H1 (cell line): ENCODE results near the gene HIBADH.

Source experiments
- CBX5 ChIP-seq: fragments of 300-800, 300-1000 bp; sonication (generic); IDR thresholded peaks from 2 replicates; pipeline ENCODE4 v1.7.1; 2016; ENCODE audit warnings: antibody characterized with exemption, low read length, low read depth
- GTF2F1 ChIP-seq: IDR thresholded peaks from 2 replicates; pipeline ENCODE4 v1.6.1; 2012; ENCODE audit warnings: low read depth, low read length, improper control_type of control experiment, borderline replicate concordance
- POLR2AphosphoS5 ChIP-seq: IDR thresholded peaks from 2 replicates; pipeline ENCODE4 v1.6.1; 2011; ENCODE audit warnings: low read depth, low read length
- TEAD4 ChIP-seq: IDR thresholded peaks from 2 replicates; pipeline ENCODE4 v1.6.1; 2012; ENCODE audit warnings: low read depth, low read length, inconsistent platforms, mixed read lengths
- TF ChIP-seq, protein P1 (sequence below), 3 experiments: IDR thresholded peaks; 1 replicate in 2 of 3; 2 replicates in 1 of 3; pipeline versions ENCODE4 v1.5.1 to v1.6.1; 2011; ENCODE audit warnings: low read length in 3 of 3, mild to moderate bottlenecking in 3 of 3, inconsistent platforms in 2 of 3, low read depth in 1 of 3, moderate library complexity in 1 of 3; ENCODE audit not compliant: insufficient read depth in 1 of 3; ENCODE audit errors: control extremely low read depth in 1 of 3

GRCh38 chr7:27560706-27561235, 101.9 kb downstream of the HIBADH start:
- TF ChIP-seq, protein P1, sequence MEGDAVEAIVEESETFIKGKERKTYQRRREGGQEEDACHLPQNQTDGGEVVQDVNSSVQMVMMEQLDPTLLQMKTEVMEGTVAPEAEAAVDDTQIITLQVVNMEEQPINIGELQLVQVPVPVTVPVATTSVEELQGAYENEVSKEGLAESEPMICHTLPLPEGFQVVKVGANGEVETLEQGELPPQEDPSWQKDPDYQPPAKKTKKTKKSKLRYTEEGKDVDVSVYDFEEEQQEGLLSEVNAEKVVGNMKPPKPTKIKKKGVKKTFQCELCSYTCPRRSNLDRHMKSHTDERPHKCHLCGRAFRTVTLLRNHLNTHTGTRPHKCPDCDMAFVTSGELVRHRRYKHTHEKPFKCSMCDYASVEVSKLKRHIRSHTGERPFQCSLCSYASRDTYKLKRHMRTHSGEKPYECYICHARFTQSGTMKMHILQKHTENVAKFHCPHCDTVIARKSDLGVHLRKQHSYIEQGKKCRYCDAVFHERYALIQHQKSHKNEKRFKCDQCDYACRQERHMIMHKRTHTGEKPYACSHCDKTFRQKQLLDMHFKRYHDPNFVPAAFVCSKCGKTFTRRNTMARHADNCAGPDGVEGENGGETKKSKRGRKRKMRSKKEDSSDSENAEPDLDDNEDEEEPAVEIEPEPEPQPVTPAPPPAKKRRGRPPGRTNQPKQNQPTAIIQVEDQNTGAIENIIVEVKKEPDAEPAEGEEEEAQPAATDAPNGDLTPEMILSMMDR (IDR thresholded peaks at IDR 0.05; ENCODE audit: control extremely low read depth in 1 of 3, insufficient read depth in 1 of 3, low read depth in 1 of 3, low read length in 3 of 3), result no peak
- TF ChIP-seq TEAD4, result no peak
- no peak for TF ChIP-seq GTF2F1
- TF ChIP-seq POLR2AphosphoS5, result no peak
- TF ChIP-seq CBX5, result no peak
